ENCODE results near the gene CUL4A.
"Not testable (repeated sequence)": the region's sequence is repeated elsewhere in the genome, so short reads cannot be mapped to it uniquely, and the experiment has no call there.

Gene CUL4A

GRCh38 chr13:113245849-113246796 is 36.7 kb downstream of the CUL4A start:
- DNase-seq = no peak

- DNase-seq = no peak
Measured at GRCh38 chr13:113252516-113253095, 43.2 kb downstream of the CUL4A start.

GRCh38 chr13:113257908-113258307 is 48.5 kb downstream of the CUL4A start:
- not testable (repeated sequence) for DNase-seq

GRCh38 chr13:113258321-113259054 is 49.1 kb downstream of the CUL4A start:
- DNase-seq = no peak

- no peak for DNase-seq
Measured at GRCh38 chr13:113260996-113261395, 51.6 kb downstream of the CUL4A start.

DNA sequence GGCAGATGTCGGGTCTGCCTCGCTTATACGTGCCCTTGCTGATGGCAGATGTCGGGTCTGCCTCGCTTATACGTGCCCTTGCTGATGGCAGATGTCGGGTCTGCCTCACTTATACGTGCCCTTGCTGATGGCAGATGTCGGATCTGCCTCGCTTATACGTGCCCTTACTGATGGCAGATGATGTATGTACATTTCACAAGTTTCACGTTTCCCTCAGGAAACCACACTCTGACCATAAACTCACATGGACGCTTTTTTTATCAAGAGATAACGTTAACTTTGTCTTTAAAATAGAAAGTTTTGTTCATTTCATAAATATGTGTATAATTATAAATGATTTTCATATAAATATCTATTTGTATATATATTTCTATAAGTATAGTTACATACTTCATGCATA is 53.6 kb downstream of the CUL4A start:
- not testable (repeated sequence) for DNase-seq

- DNase-seq = no peak
Measured at GRCh38 chr13:113267642-113268405, 58.4 kb downstream of the CUL4A start.

- DNase-seq = no peak
Measured at GRCh38 chr13:113272031-113272430, 62.6 kb downstream of the CUL4A start.

DNA sequence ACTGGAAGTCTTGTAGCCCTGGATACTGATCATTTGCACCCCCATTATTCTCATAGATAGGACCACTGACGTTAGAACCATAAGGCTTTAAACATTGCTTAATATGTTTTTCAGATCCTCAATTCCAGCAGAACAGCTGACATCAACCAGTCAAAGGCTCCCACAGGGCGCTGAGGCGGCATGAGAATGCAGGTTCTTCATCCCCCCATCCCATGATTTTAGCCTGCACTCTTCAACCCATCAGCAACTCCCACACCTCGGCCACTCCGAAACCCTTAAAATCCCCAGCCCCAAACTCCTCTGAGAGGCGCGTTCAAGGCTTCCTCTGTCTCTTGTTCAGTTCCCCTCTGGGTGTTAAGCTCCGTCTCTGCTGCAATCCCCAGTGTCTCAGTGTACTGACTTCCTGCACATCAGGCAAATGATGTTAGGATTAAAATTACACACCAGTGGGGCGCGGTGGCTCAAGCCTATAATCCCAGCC is 63.3 kb downstream of the CUL4A start:
- no peak for DNase-seq

- DNase-seq = no peak
Measured at GRCh38 chr13:113273321-113273720, 63.9 kb downstream of the CUL4A start.

- no peak for DNase-seq
Measured at GRCh38 chr13:113273851-113274590, 64.6 kb downstream of the CUL4A start.

GRCh38 chr13:113274721-113275120 is 65.3 kb downstream of the CUL4A start:
- no peak for DNase-seq

DNA sequence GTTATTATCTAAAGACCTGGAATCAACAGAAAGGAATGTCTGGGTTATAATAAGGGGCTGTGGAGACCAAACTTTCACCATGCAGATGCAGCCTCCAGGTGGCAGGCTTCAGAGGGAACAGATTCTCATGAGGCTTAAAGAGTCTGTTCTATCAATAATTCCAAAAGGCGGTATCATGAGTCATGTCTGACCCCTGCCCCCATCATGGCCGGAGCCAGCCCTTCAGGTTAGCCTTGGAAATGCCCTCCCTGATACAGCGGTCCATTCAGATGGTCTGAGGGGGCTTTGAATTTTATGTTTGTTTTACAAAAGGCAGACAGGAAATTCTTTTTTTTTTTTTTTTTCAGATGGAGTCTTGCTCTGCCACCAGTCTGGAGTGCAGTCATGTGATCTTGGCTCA is 66.0 kb downstream of the CUL4A start:
- DNase-seq = peak; percentile 50

DNA sequence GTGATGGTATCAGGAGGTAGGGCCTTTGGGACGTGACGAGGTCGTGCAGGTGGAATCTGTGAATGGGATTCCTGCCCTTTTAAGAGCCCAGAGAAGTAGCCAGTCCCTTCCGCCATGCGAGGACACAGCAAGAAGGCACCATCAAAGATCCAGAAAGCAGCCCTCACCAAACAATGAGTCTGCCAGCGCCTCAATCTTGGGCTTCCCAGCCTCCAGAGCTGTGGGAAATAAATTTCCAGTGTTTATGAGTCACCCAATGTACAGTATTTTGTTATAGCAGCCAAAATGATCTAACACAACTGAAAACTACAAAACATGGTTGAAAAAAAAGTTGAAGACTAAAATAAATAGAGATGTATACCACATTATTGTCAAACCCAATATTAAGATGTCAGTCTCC is 70.7 kb downstream of the CUL4A start:
- DNase-seq = no peak

GRCh38 chr13:113283904-113284303 is 74.5 kb downstream of the CUL4A start:
- no peak for DNase-seq

GRCh38 chr13:113288880-113289279 is 79.5 kb downstream of the CUL4A start:
- no peak for DNase-seq

DNA sequence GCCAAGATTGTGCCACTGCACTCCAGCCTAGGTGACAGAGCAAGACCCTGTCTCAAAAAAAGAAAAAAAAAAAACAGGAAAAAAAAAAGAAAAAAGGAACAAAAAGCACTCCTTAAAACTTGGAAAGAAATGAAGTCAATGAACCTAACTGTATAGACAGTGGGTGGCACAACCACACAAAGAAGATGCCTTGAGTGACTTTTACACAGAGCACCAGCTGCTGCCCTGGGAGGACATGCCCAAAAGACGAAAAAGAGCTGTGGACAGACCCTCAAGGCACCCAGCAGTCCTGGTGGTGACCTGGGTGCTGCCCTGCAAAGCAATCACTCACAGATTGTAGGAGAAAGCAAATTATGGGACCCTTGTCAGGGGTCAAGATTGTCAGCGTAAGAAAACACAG is 81.7 kb downstream of the CUL4A start:
- no peak for DNase-seq

DNA sequence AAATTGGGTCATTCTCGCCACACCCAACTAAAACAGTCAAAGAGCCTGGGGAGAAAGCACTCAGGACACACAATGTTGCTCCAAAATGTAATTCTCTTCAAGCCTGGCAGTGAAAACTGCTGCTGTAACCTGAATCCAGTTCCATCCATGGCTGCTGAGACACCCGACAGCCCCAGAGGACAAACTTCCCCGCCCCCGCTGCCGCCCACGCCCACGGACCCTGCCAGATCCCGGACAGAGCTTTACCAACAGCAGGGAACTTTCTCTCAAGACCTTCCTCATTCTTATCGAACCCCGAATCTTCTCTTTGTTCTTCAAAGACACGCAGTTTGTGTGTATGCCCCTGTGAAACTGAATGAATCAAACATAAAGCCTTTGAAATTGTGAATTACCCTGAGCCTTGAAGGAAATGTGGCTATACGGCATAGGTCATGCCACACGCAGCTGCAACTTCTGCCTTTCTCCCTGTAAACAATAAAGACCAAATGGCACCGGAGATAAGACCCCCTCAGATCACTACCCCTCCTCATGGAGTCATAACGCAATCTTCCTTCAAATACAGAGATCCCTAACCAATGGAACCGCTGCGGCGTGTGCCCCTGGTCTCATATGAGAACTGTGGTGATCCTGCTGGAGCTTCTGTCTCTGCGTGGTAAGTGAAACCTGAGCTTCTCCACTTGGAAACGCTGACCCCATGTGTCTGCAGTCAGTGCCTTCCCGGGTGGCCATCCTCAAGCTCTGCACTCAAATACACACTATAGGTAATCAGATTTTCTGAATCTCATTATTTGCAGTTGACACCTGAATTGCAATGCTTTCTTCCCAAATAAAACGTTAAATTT is 82.8 kb downstream of the CUL4A start:
- no peak for DNase-seq

DNA sequence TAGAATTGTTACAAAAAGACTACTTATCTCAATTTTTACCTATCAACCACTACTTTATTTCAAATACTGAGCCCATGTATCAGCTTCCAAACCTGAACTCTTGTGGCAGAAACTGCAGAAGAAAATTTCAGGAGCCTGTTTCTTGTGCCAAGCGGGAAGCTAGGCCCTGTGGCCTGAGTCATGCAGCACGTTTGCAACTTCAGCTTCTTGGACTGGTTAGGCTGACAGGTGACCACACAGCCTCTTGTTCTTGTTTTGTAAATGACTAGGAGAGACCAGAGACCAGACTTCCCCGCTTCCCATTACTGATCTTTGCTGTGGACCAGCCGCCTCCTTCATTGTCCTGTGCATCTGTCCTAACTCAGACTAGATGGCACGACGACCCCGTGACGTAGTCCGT is 84.3 kb downstream of the CUL4A start:
- DNase-seq = no peak

DNA sequence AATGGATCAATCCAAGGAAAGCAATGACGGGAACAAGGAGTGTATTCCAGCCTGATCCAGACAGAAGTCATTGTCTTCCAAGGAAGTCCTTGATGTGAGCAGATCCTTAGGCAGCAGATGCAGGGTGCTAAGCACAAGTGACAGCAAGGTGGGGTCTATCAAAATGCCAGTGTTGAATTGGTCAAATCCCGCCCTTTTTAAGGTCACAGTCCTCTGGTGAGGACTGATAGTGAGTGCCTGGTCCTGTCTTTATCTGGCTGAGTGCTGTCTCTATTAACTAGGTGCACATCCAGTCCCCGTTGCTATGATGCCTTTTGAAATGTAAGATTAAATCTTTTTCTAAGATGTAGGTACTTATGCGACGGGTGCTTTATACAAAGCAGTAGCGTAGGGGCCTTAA is 86.4 kb downstream of the CUL4A start:
- no peak for DNase-seq

DNA sequence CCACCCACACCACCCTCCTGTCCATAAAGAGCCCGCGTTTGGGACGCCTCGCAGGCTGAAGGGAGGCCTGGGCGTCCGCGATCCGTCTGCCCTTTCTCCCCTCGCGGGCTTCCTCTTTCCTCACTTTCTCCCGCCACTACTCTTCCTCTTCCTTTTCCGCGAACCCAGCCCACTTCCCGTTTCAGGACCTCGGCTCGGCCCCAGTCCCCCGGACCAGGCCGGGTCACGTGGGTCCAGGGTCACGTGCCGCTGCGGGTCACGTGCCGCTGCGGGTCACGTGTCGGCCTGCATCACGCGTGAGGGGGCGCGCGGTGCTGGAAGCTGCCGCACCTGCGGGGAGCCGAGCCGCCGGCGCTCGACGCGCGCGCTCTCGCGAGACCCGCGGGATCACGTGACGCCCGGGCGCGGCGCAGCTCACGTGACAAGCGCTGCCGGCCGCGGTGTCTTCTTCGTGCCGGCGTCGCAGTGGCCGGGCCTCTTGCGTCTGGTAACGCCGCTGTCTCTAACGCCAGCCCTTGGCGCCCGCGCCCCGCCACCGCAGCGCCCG is 87.5 kb downstream of the CUL4A start, which contains the start of gene LAMP1:
LAMP1 (plus strand) TSS at position 417 of the 547 bp plus-strand sequence. CDS start 196 bp downstream, outside the sequence.
- peak; percentile 96 for DNase-seq

Measured in CD4-positive, alpha-beta T cell treated with Interleukin-6 for 4 hours (primary cell).